ENCODE data around the gene CPT1A. TPM values are rescaled to one million over a fixed set of nuclear protein-coding genes. Genes with fewer than 3 reads are reported as not detected.
A peak's percentile ranks its signal among the peaks of the same experiment; 100 is the strongest.

Gene CPT1A
- polyA plus RNA-seq, 1 of the 3 experiments (the other 2 are of a cell fraction), result 31.2 TPM

DNA sequence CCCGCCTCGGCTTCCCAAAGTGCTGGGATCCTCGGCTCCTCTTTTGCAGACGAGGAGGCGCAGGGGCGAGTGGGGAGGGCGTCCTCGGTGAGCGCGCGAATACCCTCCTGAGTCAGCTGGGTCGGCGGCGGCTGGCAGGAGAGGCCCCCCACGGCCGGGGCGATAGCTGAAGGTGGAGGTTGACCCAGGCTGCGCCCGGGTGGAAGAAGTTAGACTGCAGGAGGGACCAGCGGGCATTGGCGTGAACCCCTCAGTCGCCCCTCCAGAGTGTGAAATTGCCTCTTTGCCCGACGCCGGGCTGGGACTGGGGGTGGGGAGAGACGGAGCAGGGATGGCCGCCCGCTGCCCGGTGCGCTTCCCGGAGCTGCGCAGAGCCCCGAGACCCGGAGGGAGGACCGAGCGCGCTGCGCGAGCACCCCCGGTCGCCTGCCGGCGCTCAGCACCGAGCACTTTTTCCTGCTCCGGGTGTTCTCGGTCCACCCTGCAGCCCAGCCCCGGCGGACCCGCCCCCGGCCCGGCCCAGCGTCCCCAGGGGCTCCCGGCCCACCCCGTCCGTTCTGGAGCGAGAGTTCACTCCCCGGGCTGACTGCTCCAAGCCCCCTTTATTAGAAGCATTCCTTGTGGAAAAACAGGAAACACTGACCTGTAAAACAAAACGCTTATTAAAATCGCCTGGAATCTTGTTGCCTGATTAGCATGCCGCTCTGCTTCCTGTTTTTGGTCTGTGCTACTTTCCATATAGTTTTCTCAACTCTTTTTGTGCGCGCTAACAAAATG is 13.7 kb upstream of the CPT1A start:
- no peaks in the 10 kb centered on the region for H4K20me1 ChIP-seq (ENCODE audit: insufficient read depth)
- H3K4me2 ChIP-seq, result no peak overlapping the region
- H3K9me3 ChIP-seq, result no peaks in the 10 kb centered on the region
- H3K27ac ChIP-seq (ENCODE audit: low read depth in 2 of 2, low read length in 1 of 2), result no peak overlapping the region
- no peaks in the 10 kb centered on the region for H3K4me1 ChIP-seq (ENCODE audit: control insufficient read depth in 1 of 2, insufficient read depth in 2 of 2, low read depth in 1 of 2, low read length in 1 of 2)
- H3K4me3 ChIP-seq (ENCODE audit: low read depth in 2 of 2, low read length in 1 of 2), result peak overlapping the region in 1 of 2 experiments; percentile 14; a peak in 1 of 4 replicates
- no peaks in the 10 kb centered on the region for H3F3A ChIP-seq (replicated peaks; ENCODE audit: insufficient read depth)
- ChIA-PET CTCF (interaction anchor here (0.6 to 0.7 kb wide), 2 partner anchors 14 to 144 kb away, joined by 3 read pairs; partner anchors contain the start of gene CPT1A), POLR2A (no interaction called here)
- WGBS (ENCODE audit: low lambda C conversion rate), result 62% methylated on average over 17 of the region's 62 CpGs
- peak; percentile 75 for DNase-seq
- H3K27me3 ChIP-seq (ENCODE audit: insufficient read depth), result peaks cover 14% of the 10 kb centered on the region
- no peak for TF ChIP-seq POLR2AphosphoS5 (IDR thresholded peaks at IDR 0.05; ENCODE audit: low read depth, low read length)
- TF ChIP-seq, protein P1, sequence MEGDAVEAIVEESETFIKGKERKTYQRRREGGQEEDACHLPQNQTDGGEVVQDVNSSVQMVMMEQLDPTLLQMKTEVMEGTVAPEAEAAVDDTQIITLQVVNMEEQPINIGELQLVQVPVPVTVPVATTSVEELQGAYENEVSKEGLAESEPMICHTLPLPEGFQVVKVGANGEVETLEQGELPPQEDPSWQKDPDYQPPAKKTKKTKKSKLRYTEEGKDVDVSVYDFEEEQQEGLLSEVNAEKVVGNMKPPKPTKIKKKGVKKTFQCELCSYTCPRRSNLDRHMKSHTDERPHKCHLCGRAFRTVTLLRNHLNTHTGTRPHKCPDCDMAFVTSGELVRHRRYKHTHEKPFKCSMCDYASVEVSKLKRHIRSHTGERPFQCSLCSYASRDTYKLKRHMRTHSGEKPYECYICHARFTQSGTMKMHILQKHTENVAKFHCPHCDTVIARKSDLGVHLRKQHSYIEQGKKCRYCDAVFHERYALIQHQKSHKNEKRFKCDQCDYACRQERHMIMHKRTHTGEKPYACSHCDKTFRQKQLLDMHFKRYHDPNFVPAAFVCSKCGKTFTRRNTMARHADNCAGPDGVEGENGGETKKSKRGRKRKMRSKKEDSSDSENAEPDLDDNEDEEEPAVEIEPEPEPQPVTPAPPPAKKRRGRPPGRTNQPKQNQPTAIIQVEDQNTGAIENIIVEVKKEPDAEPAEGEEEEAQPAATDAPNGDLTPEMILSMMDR (IDR thresholded peaks at IDR 0.05), result no peak
- TF ChIP-seq MXI1 (IDR thresholded peaks at IDR 0.05; ENCODE audit: low read depth, low read length), result no peak
- no peak for TF ChIP-seq FOXM1 (IDR thresholded peaks at IDR 0.05; ENCODE audit: low read depth)
- no peak for TF ChIP-seq FOXJ3 (CRISPR knock-in tag; IDR thresholded peaks at IDR 0.05)
- no peak for TF ChIP-seq ELF1 (IDR thresholded peaks at IDR 0.05)
- TF ChIP-seq, protein P2, sequence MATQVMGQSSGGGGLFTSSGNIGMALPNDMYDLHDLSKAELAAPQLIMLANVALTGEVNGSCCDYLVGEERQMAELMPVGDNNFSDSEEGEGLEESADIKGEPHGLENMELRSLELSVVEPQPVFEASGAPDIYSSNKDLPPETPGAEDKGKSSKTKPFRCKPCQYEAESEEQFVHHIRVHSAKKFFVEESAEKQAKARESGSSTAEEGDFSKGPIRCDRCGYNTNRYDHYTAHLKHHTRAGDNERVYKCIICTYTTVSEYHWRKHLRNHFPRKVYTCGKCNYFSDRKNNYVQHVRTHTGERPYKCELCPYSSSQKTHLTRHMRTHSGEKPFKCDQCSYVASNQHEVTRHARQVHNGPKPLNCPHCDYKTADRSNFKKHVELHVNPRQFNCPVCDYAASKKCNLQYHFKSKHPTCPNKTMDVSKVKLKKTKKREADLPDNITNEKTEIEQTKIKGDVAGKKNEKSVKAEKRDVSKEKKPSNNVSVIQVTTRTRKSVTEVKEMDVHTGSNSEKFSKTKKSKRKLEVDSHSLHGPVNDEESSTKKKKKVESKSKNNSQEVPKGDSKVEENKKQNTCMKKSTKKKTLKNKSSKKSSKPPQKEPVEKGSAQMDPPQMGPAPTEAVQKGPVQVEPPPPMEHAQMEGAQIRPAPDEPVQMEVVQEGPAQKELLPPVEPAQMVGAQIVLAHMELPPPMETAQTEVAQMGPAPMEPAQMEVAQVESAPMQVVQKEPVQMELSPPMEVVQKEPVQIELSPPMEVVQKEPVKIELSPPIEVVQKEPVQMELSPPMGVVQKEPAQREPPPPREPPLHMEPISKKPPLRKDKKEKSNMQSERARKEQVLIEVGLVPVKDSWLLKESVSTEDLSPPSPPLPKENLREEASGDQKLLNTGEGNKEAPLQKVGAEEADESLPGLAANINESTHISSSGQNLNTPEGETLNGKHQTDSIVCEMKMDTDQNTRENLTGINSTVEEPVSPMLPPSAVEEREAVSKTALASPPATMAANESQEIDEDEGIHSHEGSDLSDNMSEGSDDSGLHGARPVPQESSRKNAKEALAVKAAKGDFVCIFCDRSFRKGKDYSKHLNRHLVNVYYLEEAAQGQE (IDR thresholded peaks at IDR 0.05; ENCODE audit: low read depth, low read length), result no peak
- H3K9me2 ChIP-seq, result no peaks in the 10 kb centered on the region
- no peak overlapping the region for H2AFZ ChIP-seq (ENCODE audit: low read depth)
- no peak overlapping the region for H3K9ac ChIP-seq
- no peaks in the 10 kb centered on the region for H3K36me3 ChIP-seq (replicated peaks in 1 of 2; ENCODE audit: control insufficient read depth in 1 of 2, insufficient read depth in 2 of 2, low read length in 1 of 2)
- H3K79me2 ChIP-seq (ENCODE audit: insufficient read depth), result no peaks in the 10 kb centered on the region

DNA sequence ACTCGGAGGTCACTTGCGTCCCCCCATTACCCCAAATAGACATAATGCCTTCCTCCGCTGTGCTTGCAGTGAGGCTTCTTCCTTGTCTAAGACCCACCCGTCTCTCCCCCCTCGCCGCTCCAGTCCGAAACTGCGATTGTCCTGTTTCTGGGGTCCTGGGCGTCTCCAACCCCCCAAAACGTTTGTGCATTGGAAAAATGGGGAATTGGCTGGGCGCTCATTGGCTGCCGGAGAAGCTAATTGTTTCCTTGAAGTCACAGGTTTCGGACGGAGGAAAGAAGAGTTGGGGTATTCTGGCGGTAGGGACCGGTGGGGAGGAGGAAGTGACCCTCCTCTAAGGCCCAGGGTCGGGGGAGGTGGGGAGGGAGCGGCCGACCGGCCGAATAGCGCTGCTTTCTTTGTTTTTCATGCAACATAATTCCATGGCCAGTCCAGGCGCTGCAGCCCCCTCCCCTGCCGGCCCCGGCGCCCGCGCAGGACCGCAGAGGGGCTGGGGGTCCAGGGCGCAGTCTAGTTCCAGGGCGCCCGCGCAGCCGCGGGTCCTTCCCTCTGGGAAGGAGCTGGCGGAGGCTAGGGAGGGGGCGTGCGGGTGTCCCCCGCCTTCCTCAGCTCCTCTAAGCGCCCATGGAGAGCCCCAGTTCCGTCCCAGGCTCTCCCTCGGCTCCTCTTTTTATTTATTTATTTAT is 12.7 kb upstream of the CPT1A start:
- no peak overlapping the region for H3K27ac ChIP-seq (ENCODE audit: low read depth in 2 of 2, low read length in 1 of 2)
- no peak for TF ChIP-seq RFX5 (IDR thresholded peaks at IDR 0.05; ENCODE audit: low read length)
- no peak for TF ChIP-seq EP300 (IDR thresholded peaks at IDR 0.05; ENCODE audit: borderline replicate concordance in 1 of 2, low read depth in 1 of 2, low read length in 1 of 2)
- TF ChIP-seq, protein P3, sequence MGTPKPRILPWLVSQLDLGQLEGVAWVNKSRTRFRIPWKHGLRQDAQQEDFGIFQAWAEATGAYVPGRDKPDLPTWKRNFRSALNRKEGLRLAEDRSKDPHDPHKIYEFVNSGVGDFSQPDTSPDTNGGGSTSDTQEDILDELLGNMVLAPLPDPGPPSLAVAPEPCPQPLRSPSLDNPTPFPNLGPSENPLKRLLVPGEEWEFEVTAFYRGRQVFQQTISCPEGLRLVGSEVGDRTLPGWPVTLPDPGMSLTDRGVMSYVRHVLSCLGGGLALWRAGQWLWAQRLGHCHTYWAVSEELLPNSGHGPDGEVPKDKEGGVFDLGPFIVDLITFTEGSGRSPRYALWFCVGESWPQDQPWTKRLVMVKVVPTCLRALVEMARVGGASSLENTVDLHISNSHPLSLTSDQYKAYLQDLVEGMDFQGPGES (IDR thresholded peaks at IDR 0.05; ENCODE audit: low read depth, low read length), result no peak
- no peak for TF ChIP-seq ELF1 (IDR thresholded peaks at IDR 0.05)
- TF ChIP-seq, protein P4, sequence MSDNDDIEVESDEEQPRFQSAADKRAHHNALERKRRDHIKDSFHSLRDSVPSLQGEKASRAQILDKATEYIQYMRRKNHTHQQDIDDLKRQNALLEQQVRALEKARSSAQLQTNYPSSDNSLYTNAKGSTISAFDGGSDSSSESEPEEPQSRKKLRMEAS (IDR thresholded peaks at IDR 0.05; ENCODE audit: low read depth), result no peak
- no peak for TF ChIP-seq NRF1 (IDR thresholded peaks at IDR 0.05; ENCODE audit: low read depth, low read length)
- no peak for TF ChIP-seq YY1 (IDR thresholded peaks at IDR 0.05; ENCODE audit: low read depth)
- no peak overlapping the region for H3K4me3 ChIP-seq (ENCODE audit: low read depth in 2 of 2, low read length in 1 of 2)
- H3K9me2 ChIP-seq, result no peaks in the 10 kb centered on the region
- H3F3A ChIP-seq (replicated peaks; ENCODE audit: insufficient read depth), result no peaks in the 10 kb centered on the region
- H3K27me3 ChIP-seq (ENCODE audit: insufficient read depth), result peaks cover 14% of the 10 kb centered on the region
- DNase-seq, result peak; percentile 58
- no peak overlapping the region for H3K9ac ChIP-seq
- H3K4me1 ChIP-seq (ENCODE audit: control insufficient read depth in 1 of 2, insufficient read depth in 2 of 2, low read depth in 1 of 2, low read length in 1 of 2), result no peaks in the 10 kb centered on the region
- H3K4me2 ChIP-seq, result no peak overlapping the region
- H3K79me2 ChIP-seq (ENCODE audit: insufficient read depth), result no peaks in the 10 kb centered on the region
- H2AFZ ChIP-seq (ENCODE audit: low read depth), result no peak overlapping the region
- 59% methylated on average over 26 of the region's 42 CpGs for WGBS (ENCODE audit: low lambda C conversion rate)
- H3K36me3 ChIP-seq (replicated peaks in 1 of 2; ENCODE audit: control insufficient read depth in 1 of 2, insufficient read depth in 2 of 2, low read length in 1 of 2), result no peaks in the 10 kb centered on the region
- no peaks in the 10 kb centered on the region for H3K9me3 ChIP-seq
- ChIA-PET POLR2A (no interaction called here), CTCF (interaction anchor here (0.7 kb wide), 1 partner anchor 145 kb away, joined by 3 read pairs; no protein-coding TSS in a partner anchor)
- H4K20me1 ChIP-seq (ENCODE audit: insufficient read depth), result no peaks in the 10 kb centered on the region

Data from SK-N-SH (cell line).